ENCODE results near the gene UNC5A.

UNC5A gene

DNA sequence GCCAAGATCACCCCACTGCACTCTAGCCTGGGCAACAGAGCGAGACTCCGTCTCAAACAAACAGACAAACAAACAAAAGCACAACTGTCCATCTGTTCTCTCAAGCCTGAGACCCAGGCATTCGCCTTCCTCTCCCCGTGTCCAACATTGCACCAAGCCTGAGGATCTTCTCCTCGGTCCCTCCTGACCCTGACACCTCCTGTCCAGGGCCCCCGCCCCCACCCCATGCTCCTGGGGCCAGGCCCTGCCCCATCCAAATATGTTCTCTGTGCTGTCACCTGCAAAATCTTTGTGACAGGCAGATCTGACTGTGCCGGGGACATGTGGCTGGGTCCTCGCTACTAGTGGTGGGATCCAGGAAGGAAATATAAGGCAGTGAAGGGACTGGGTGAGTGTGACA is 33.4 kb upstream of the UNC5A start:
- no peak for TF ChIP-seq ZFX (IDR thresholded peaks at IDR 0.05)
- TF ChIP-seq, protein P1, sequence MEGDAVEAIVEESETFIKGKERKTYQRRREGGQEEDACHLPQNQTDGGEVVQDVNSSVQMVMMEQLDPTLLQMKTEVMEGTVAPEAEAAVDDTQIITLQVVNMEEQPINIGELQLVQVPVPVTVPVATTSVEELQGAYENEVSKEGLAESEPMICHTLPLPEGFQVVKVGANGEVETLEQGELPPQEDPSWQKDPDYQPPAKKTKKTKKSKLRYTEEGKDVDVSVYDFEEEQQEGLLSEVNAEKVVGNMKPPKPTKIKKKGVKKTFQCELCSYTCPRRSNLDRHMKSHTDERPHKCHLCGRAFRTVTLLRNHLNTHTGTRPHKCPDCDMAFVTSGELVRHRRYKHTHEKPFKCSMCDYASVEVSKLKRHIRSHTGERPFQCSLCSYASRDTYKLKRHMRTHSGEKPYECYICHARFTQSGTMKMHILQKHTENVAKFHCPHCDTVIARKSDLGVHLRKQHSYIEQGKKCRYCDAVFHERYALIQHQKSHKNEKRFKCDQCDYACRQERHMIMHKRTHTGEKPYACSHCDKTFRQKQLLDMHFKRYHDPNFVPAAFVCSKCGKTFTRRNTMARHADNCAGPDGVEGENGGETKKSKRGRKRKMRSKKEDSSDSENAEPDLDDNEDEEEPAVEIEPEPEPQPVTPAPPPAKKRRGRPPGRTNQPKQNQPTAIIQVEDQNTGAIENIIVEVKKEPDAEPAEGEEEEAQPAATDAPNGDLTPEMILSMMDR (conservative IDR thresholded peaks at IDR 0.05) = no peak

DNA sequence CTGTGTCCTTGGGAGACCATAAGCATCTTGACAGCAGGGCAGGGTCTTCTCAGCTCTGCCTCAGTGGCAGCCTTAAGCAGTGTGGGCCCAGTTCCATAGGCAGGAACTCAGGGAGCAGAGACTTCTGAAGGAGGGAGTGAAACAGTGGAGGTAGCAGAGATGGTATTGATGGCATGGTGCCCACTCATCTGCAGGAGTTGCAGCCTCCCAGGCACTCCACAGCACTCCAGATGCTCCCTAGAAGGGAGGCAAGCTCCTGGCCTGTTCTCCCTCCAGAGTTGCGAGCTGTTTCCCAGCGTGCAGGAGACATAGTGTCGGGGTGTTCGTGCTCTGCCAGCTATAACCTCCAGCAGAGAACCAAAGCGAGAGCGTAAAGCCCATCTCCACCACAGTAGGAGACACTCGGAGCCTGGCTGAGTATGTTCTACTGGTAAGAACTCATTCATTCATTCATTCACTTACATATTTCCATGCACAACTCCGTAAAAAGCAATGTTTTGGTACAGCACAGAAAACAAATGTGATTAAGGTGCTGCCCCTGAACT is 31.4 kb upstream of the UNC5A start:
- TF ChIP-seq ZFX (IDR thresholded peaks at IDR 0.05) = no peak
- TF ChIP-seq, protein P1 (conservative IDR thresholded peaks at IDR 0.05) = no peak
- no peak overlapping the region for H3K27ac ChIP-seq

More for the DNA sequence above, 33.4 kb upstream of the UNC5A start:
- H3K27ac ChIP-seq = no peak overlapping the region

DNA sequence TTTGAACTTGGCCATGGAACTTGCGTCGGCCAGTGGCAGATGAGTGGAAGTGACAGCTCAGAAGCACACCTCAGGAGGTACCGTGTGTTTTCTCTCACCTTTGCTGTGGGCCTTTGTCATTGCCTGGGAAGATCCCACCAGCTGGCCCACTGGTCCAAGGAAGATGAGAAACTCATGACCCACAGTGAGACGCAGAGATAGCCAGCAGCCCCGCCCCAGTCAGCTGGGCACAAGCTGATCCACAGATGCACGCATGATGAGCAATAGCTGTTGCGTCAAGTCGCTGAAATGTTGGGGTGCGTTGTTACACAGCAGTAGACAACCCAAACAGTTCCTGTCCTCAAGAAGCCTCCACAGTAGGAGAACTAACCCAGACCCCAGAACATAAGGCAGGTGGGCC is 30.8 kb upstream of the UNC5A start:
- no peak overlapping the region for H3K27ac ChIP-seq
- TF ChIP-seq, protein P1 (conservative IDR thresholded peaks at IDR 0.05) = no peak
- no peak for TF ChIP-seq ZFX (IDR thresholded peaks at IDR 0.05)

DNA sequence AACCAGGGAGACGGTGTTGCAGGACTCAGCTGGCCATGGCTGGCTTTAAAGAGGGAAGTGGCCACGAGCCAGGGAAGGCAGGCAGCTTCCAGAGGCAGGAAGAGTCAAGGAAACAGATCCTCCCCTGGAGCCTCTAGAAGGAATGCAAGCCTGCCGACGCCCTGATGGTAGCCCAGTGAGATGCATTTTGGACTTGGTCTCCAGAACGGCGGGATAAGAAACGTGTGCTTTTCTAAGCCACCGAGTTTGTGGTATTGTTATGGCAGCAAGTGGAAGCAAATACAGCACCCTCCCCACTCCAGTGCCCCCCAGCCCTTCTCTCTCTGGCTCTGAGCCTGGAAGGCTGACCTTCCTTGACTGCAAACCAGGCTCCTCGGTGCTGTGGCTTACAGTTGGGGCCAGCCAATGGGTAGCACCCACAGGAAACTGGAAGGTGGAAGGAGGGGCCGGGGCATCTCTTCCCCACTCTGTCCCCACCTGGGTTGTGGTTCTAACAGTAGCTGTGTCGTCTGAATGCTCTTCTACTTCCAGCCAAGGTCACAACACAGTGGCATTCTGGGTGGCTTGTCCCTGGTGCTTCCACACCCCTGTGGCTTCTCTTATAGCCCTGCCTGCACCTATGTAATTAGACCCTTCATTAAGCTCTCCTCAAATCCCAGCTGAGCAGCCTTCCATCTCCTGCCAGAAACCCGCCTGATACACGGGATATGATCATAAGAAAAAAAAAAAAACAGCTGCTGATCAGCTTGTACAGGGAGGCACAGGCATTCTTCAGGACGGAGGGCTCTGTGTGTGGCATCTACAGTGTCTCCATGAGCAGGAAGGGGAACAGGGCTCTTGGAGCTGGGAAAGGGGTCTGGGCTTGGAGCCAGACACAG is 29.9 kb upstream of the UNC5A start:
- H3K27ac ChIP-seq = no peak overlapping the region
- TF ChIP-seq, protein P1 (conservative IDR thresholded peaks at IDR 0.05) = no peak
- no peak for TF ChIP-seq ZFX (IDR thresholded peaks at IDR 0.05)

DNA sequence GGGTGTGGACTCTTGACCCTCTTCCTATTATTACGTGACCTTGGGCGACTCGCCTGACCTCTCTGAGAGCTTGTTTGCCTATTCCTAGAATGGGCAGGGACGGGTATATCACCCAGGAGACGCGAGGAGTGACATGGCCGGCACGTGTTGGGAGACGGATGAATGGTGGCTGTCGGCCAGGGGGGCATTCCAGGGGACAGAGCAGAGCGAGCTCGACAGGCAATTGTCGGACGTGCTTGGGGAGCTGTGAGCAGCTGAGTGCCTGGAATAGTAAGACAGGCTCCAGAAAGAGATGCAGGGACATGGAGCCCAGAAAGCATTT is 29.3 kb upstream of the UNC5A start:
- TF ChIP-seq, protein P1 (conservative IDR thresholded peaks at IDR 0.05) = no peak
- TF ChIP-seq ZFX (IDR thresholded peaks at IDR 0.05) = no peak
- no peak overlapping the region for H3K27ac ChIP-seq

DNA sequence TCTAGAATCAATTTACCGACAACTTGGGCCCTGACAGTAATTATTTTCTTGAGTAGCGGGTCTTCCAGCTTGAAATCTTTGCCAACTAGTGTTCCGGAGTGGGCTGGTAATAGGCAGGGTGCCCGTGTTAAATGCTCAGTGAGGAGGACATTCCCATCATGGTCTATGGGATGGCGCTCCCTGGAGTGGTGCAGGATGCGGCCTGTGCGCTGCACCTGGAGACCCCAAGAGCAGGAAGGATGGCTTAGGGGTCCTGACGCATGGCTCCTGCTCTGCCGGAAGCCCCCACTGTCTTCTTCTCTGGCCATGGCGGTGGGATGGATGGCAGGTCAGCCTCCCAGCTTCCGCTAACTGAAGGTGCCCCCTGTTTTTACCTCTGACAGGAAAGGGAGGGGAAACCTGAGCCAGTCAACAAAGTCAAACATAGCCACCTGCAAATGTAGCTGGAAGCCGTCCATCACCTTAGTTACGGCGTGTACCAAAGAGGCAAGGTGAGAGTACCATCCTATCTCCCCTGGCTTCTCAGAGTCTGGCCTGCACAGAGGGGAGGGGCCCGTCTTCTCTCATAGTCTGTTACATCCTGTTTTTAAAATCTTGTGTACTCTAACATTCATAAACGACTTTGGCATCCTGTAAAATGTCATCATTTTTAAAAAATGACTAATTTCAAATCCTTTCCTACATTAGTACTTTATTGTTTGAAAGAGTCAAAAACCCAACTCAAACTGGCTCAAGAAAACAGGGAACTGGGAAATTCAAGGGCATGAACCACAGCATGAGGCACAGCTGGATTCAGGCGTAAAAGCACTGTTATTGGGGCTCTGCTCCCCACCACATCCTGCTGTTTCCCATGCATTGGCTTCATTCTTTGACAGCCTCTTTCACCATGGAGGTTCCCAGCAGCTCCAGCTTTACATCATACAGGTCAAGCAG is 28.5 kb upstream of the UNC5A start:
- H3K27ac ChIP-seq = no peak overlapping the region
- TF ChIP-seq, protein P1 (conservative IDR thresholded peaks at IDR 0.05) = no peak
- TF ChIP-seq ZFX (IDR thresholded peaks at IDR 0.05) = no peak

Data from C4-2B (cell line).